Occipital lobe (tissue), 2 donors: ENCODE results near the gene HDAC7. TPM values are rescaled to one million over a fixed set of nuclear protein-coding genes. Genes with fewer than 3 reads are reported as not detected.
A peak's percentile ranks its signal among the peaks of the same experiment; 100 is the strongest.
"Not testable (repeated sequence)": the region's sequence is repeated elsewhere in the genome, so short reads cannot be mapped to it uniquely, and the experiment has no call there.

ENCODE experiments used
- DNase-seq: peaks from one replicate; lab custom pipeline; 2025; lab: John Stamatoyannopoulos, UW
- total RNA-seq: library from RNA; depleted of rRNA; stranded (reverse); fragments of >200 nt; gene quantifications from one replicate; pipeline ENCODE4 v1.2.3, GENCODE V29; 2014

HDAC7 gene
- total RNA-seq, 1 donor from 2014 or later = 5.9 TPM

DNA sequence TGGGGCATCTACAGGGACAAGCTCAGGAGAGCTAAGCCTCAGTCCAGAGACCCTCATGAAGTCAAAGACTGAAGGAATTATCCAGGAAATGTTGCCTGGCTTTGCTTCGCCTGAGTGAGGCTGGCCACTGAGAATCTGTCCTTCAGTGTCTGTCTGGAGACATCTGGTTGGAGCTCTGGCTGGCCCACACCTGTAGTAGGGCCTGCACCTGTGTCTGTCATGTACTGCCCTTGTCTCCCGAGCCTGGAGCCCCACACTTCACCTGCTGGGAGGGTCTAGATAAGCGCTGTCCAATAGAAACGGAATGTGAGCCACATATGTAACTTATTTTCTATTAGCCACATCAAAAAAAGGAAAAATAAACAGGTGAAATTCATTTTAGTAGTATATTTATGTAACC, 9.9 kb upstream of the HDAC7 start:
- DNase-seq = no peak

DNA sequence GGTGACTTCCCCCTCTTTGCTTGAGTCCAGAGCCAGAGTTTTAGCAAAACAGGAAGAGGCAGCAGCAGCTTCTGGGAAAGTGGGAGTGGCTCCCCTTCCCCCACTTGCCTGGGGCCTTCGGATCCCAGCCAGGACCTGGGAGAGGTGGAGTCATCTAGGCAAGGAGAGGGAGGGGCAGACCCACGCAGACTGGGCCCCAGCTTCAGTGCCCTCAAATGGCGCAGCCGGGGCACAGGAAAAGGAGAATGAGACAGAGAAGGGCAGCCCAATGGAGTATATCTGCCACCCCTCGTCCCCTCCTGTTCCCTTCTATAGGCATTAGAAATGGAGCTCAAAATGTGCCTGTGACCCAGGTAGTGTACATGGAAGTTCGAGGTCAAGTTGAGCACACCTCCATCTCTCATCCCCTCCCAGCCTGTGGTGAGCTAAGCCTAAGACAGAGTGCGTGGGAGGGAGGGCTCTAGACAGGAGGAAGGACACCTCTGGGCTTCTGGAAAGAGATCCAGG, 9.3 kb upstream of the HDAC7 start:
- DNase-seq = no peak

DNA sequence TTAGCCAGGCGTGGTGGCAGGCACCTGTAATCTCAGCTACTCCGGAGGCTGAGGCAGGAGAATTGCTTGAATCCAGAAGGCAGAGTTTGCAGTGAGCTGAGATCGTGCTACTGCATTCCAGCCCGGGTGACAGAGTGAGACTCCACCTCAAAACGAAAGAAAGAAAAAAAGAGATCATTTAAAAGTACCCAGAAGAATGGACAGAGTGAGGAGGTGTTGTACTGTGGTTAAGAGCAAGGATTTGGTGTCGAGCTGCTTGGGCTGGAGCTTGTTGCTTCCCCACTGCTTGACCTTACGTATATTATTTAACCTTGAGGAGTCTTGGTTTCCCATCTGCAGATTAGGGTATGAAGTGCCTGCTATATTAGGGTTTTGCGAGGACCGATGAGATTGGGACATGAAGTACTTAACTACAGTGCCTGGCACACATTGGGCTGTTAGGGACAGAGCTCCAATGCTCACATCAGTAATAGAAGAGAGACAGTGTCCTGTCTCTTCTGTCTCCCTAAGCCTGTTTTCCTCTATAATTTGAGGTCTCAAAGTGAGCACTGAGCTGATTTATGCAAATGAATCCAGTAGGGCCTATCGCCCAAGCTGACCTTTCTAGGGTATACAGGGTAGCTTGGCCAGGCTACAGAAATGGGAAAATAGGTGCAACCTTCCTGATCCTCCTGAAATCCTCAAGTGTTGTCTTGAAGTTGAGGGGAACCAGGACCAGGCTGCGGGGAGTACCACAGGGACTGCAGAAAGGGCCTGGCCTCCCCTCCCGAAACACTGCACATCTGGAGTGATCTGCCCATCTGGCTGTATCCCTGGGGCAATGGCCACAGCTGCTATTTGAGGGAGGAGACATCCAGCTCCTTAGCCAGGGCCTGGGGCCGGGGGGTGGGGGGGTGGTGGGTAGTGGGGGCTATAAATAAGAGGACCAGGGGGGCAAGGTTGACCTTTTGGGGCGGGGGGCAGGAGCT, 8.6 kb upstream of the HDAC7 start:
- DNase-seq = no peak

DNA sequence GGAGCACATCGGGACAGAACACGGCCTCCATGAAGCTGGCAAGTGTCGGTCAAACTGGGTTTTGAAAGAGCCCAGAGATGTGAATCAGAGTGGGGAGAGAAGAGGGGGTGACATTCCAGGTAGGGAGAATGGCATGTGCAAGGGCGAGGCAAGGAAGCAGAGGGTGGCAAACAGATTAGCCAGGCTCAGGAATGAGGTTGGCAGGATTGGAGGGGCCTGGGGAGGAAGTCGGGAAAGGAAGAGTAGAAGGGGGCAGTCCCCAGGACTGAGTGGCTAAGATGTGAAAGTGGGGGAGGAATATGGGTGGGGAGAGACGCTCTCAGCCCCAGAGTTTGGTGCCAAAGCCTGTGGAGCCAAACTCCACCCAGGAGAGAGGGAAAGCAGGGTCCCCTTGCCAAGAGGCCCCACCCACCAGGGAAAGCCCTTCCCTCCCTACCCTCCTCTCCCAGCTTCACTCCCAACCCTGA, 5.5 kb upstream of the HDAC7 start:
- no peak for DNase-seq

DNA sequence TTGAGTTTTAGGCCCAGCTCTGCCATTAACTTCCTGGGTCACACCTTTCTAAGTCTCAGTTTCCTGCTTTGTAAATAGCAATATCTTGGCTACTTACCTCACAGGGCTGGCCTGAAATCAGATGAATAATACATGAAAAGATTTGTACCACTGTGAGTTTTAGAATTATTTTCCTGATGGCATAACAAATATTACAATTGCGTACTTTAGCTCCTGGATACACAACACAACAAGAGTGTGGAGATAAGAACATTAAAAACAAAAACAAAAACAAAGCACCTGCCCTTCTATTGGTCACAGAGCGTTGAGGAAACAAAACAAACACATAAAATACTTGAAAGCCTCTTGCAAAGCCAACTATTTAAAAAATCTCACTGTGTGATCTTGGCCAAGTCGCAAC, 4.9 kb upstream of the HDAC7 start:
- no peak for DNase-seq

DNA sequence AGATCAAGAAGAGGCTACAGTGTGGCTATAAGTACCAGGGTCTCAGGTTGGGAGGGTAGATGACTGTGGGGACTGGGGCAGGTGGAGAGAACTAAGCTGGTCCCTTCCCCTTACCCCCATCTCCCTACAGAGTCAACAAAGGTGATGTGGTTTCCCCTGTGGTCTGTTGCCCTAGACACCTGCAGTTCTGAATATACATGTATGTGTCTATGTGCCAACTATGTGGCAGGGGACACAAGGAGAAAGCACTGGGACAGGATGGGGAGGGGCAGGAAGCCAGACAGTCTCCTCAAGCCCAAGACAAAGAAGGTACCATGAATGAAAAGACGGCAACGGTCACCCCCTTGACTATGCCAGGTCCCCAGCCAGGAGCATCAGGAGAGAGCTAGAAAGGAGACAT, 4.5 kb upstream of the HDAC7 start:
- no peak for DNase-seq

DNA sequence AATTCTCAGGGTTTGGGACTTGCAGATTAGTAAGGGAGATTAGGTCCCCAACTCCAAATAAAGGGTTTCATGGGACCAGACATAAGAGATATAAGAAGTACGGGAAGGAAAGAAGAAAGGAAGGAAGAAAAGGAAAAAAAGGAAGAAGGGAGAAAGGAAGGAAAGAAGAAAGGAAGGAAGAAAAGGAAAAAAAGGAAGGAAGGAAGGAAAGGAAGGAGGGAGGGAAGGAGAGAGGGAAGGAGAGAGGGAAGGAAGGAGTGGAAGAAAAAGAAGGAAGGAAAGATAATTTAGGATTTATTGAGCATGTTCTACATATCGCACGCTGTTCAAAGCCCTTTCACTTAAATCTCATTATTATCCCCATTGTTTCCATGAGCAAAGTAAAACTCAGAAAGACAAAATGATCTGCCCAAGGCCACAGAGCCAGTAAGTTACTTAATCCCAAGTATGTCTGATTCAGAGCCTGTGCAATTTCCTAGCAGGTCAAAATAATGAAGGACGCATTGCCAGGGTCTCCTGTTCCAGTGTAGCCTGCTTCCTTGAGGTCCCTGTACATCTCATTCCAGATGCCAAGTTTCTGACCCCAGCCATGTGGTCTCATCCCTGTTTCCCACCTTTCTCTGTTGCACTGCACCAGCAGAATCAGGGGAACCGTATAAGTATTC, 3.9 kb upstream of the HDAC7 start:
- no peak for DNase-seq

DNA sequence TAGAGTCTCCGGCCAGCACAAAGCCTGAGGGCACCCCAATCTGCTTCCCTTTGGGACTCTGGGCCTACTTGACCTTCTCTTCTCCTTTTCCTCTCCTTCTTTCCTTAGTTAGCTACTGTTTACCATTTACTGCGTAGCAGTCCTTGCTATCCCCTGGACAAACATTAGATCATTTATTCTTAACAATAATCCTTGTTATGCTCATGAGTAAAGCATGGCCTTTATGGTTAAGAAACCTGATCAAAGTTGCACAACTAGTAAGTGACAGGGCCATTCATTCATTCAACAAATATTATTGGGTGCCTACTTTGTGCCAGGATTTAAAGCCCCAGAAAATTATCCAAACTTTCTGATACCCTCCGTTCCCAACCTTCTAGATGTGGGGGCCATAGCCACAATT, 3.2 kb upstream of the HDAC7 start:
- no peak for DNase-seq

DNA sequence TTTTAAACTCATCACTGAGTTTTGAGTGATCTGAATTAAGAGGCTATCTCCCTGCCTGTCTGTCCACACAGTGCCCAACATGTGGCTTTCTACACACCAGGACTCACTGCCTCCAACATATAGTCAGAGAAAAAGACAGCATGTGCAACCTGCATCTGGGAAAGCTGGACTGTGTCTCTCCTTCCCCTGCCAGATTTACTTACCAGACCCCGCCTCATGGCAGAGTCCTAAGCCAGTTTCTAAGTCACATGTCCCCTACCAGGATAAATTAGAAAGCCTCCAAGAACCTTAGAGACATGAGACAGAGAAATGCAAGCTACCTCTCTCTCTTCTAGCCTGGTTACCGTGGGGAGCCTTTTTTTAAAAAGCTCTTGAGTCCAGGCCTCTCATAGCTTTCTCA, 2.7 kb upstream of the HDAC7 start:
- DNase-seq = no peak

DNA sequence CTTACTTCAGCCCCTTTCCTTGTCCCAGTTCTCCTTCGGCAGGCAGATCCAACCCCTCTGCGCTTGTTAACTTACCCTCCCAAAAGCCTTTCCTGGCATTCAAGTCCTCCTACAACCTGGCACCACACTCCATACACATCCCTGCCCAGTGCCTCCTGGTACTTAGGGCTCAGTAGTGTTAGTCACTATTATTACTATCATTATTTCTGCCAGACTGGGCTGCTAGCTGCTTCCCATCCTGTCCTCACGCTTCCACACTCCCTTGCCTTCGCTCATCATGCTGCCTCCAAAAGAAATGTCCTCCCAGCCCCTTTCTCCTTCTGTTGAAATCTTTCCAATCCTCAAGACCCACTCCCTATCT, 1.6 kb upstream of the HDAC7 start:
- DNase-seq = no peak

DNA sequence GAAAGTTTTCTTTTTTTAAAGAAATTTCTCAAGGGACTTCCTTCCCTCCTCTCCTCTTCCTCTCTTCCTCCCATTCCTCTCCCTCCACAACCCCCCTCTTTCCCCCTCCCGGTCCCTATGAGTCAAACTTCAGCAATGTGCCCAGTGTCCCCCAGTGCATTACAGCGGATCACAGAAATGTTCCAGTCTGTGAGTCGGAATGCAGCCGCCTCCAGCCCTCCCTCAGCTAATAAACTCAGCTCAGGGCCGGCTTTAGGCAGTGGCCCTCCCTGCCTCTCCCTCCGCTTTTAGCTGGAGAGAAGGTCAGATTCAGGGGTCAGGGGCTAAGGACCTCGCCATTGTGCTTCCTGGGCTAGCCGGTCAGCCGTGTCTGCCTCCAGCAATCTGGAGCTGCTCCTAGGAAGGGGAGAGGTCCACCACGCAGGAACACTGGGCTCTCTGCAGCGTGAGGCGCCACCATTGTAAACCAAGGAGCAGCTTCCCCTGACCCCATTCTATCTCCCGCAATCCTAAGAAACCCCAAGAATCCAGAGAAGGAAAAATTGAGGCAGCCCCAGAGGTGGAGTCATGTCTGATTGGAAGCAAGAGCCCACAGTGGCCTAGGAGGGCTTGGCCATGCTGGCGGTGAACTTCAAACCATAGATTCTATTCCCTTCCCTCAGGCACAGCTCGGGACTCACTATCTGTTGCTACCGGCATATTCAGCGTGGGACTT, 1.1 kb upstream of the HDAC7 start:
- peak; percentile 42 for DNase-seq

DNA sequence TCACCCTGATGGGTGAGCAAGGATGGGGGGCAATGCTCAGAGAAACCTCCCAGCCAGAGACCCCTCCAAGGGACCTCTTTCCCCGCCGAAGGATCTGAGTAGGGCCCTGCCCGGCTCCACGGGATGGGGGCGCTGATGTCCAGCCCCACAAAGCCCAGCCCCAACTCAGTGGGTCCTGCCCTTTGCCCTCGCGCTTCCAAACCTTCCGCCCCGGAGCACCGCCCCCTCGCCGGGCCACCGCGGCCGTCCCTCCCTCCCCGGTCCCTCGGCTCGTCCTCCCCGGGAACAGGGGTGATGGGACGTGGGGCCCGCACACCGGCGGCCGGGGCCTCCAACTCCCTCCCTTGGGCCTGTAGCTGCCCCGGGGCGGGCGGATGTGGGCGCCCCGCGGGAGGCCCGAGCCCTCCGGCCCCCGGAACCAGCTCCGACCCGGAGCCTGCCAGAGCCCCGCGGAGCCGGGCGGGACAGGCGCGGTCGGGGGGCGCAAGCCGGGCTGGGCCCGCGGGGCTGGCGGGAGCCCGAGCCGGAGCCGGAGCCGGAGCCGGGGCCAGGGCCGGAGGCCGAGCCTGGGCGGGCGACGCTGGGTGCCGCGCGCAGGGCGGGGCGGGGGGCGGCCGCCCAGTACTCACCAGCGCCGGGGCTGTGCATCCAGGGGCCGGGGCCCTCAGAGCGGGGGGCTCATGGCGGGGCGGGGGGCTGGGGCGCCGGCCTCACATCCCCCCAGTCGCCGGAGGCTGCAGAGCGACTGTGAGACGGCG, 386 bp downstream of the HDAC7 start:
- DNase-seq = peak; percentile 24

DNA sequence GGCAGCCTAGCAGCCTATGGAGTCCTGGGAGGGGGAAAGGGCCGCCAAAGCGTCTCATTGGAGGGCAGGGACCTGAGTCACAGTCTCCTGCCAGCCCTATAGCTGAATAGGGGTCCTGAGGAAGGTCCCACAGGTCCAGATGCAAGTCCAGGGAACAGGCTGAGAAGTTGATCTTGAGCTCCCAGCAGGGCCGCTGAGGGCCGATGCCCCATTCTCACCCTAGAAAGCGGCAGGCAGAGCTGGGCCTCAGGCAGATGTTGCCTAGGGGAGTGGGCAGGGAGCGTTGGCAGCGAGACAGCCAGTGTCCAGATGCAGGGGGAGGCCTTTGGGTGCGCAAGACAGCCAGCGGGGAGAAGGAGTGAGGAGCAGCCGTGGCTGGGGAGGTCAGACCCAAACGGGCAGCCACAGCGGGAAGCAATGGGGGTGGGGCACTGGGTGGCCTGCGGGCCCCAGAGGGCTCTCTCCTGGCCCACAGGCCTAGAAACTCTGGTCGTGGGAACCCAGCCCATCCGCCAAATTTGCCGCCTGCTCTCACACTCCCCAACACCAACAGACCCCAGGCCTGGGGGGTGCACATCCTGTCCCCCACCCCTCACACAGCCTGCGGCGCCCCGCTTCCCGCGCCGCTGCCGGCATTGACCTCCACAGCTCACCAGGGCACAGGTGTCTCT, 1.1 kb downstream of the HDAC7 start:
- DNase-seq = no peak

DNA sequence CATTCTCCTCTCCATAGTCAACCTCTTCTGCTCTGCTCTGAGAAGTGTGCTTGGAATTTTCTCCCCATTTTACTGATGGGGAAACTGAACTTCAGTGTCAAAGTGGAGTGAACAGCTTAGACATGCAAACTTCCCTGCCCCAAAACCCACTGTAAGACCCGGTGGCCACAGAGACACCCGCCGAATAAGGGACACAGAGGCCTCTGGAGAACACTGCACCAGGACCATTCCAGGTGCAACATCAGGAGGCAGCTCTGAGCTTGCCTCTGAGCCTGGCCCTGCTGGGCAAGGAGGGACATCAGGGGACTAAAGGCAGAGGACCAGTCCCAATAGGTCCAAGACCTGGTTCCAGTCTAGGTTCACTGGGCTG, 1.7 kb downstream of the HDAC7 start:
- no peak for DNase-seq

DNA sequence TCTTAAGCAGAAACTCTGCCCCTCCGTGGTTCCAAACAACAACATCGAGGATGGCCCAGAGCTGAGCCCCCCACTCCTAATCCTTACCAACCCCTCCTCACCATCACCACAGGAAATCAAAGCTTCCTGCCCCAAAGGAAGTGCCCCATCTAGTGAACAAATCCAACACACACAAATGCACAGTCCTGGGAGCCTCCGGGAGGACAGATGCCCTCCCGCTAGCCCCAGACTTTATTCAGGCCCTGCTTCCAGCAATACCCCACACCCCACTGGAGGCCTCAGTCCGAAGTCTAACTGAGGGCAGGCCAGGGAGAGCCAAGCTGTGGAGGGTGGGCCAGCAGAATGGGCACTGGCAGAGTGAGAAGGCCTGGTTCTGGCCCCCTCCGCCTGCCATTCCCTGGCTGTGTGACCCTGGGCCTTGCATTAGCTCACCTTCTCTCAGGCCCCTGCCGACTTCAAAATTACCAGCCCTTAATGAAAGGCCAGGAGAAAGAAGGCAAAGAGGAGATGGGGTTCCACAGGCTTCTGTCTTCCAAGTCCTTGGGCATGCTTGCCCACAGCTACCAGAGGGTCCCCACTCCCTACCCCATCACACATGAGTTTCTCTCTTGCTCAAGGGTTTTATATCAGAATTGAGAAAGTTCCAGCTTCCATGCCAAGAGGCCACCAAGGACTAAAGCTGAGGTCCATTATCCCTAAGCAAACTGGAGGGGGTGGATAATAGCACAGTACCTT, 2.3 kb downstream of the HDAC7 start:
- DNase-seq = no peak

DNA sequence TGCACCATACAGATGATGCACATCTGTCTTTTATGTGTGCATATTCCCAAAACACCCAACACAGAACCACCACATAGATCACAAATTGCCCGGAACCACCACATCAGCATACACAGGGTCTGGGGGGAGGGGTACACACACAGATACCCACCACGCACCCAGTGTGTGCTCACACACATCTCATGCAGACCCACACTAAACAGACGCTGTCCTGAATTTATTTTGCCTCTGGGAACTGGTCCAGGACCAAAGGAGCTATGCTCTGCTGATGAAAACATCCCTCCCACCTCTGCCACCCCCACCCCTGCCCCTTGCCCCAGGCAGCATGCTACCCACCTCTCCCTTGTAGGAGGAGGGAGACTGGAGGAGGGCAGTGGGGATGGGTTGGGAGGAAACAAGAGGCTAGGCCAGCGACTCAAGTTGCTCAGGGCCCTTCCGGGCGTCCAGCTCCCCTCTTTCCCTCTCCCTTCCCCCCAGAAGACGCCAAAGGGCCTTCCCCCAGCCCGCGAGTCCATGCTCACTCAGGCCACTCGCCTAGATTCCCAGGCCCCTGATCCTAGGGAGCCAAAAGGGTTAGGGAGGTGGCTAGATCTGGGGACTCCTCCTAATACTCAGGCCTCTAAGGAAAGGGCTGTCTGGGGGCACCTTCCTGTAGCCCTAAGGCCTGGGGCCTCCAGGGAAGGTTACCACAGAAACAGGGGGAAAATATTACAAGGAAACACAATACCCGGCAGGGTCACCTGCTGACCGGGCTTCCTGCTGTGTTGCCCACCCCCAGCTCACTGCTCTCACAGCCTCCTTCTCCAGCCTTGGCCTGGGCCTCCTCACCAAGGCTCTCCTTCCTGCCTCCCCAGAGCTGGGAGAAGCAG, 3.1 kb downstream of the HDAC7 start:
- DNase-seq = no peak

DNA sequence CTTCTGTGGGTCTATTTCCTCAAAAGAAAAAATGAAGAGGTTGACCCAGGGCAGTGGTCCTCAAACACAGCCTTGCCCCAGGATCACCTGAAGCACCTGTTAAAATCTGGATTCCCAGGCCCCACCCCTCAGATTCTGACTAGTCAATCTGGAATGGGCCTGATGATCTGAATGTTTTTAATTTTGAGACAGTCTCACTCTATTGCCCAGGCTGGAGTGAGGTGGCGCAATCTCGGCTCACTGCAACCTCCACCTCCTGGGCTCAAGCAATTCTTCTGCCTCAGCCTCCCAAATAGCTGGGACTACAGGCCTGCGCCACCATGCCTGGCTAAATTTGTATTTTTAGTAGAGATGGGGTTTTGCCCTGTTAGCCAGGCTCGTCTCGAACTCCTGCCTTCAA, 4.3 kb downstream of the HDAC7 start:
- not testable (repeated sequence) for DNase-seq

DNA sequence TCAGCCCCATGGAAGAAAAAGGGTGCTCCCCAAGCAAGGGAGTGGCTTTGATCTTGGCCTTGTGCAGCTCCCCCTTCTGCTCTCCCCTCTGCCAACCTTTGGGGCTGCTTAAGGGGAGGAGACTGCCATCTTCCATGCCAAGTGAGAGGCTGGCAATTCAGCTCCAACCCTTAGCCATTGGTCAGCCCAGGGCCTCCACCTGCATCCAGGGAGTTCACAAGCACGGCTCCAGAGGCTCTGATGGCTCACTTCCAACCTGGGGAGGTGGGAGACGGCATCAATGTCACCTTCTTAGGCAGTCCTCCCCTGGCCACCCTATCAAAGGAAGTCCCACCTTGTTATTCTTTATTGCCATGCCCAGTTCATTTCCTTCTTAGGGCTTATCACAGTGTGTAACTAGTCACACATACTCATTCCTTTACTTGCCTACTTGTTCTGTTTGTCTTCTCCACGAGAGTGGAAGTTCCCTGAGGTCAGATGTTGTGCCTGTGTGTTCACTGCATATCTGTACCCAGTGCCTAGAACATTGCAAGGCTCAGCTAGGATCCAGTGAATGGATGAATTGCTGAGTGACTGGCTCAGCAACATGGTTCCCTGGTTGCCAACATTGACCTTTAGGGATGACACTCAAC, 5.0 kb downstream of the HDAC7 start:
- DNase-seq = no peak
